H1 (cell line): ENCODE measurements around the gene TNFSF18. TPM values are rescaled to one million over a fixed set of nuclear protein-coding genes. Genes with fewer than 3 reads are reported as not detected.

Experiments used
- CTCF ChIA-PET: fragments of 300-600 bp; sonication (Branson Sonifier 250); formaldehyde crosslinking; loops from one replicate; lab custom pipeline; 2021; ENCODE audit not compliant: partially characterized antibody; lab: Charles Lee
- POLR2A ChIA-PET: fragments of 300-600 bp; sonication (Branson Sonifier 250); formaldehyde crosslinking; loops from one replicate; lab custom pipeline; 2021; ENCODE audit warnings: inconsistent platforms; ENCODE audit not compliant: partially characterized antibody; lab: Charles Lee
- DNase-seq, 2 experiments: peaks; one replicate each; pipeline versions ENCODE4 v3.0.0 to v3.0.0-alpha.2; 2010 to 2022; ENCODE audit warnings: low spot score in 2 of 2, low read depth in 1 of 2, mixed read lengths in 1 of 2
- FAIRE-seq: peaks from 2 replicates; lab custom pipeline; 2011; peaks lifted over from hg19 to GRCh38; lab: Jason Lieb, UNC
- H2AFZ ChIP-seq: 2 replicates; pipeline ENCODE4 v1.8.1; 2012; ENCODE audit warnings: low read length, inconsistent platforms
- H2AK5ac ChIP-seq: 2 replicates; pipeline ENCODE4 v1.6.1; 2013; ENCODE audit warnings: low read depth, low read length
- H2BK120ac ChIP-seq: replicated peaks from 2 replicates; pipeline ENCODE3; 2013; ENCODE audit warnings: low read depth, low read length, inconsistent platforms
- H2BK12ac ChIP-seq: 2 replicates; pipeline ENCODE4 v1.6.1; 2013; ENCODE audit warnings: low read depth, low read length
- H2BK15ac ChIP-seq: 2 replicates; pipeline ENCODE4 v1.6.1; 2013; ENCODE audit warnings: low read length
- H2BK20ac ChIP-seq: 2 replicates; pipeline ENCODE4 v1.6.1; 2013; ENCODE audit warnings: low read length
- H2BK5ac ChIP-seq: 2 replicates; pipeline ENCODE4 v1.6.1; 2013; ENCODE audit warnings: low read depth, low read length
- H3K14ac ChIP-seq: 2 replicates; pipeline ENCODE4 v1.6.1; 2013; ENCODE audit warnings: inconsistent platforms; ENCODE audit not compliant: insufficient read length
- H3K18ac ChIP-seq: 2 replicates; pipeline ENCODE4 v1.6.1; 2013; ENCODE audit warnings: low read length; ENCODE audit errors: extremely low read depth
- H3K23ac ChIP-seq: 2 replicates; pipeline ENCODE4 v1.6.1; 2013; ENCODE audit warnings: inconsistent platforms; ENCODE audit not compliant: insufficient read length
- H3K23me2 ChIP-seq: 2 replicates; pipeline ENCODE4 v1.6.1; 2013; ENCODE audit warnings: low read depth, low read length
- H3K27ac ChIP-seq: 2 replicates; pipeline ENCODE4 v1.6.1; 2011; ENCODE audit warnings: low read depth, low read length, inconsistent platforms
- H3K27me3 ChIP-seq, 4 experiments: replicated peaks in 1 of 4; 1 replicate in 1 of 4; 2 replicates in 3 of 4; pipeline versions ENCODE4 v1.6.1 to v1.8.1; 2011 to 2013; ENCODE audit warnings: low read length in 3 of 4, mild to moderate bottlenecking in 3 of 4, inconsistent platforms in 2 of 4, mixed read lengths in 2 of 4, moderate library complexity in 1 of 4; ENCODE audit not compliant: control insufficient read depth in 3 of 4, insufficient read depth in 3 of 4; ENCODE audit errors: extremely low read depth in 1 of 4
- H3K36me3 ChIP-seq, 4 experiments: 2 replicates each; pipeline versions ENCODE4 v1.6.1 to v1.8.1; 2011 to 2013; ENCODE audit warnings: mild to moderate bottlenecking in 4 of 4, low read length in 3 of 4, moderate library complexity in 2 of 4, control low read depth in 1 of 4, inconsistent platforms in 1 of 4; ENCODE audit not compliant: insufficient read depth in 4 of 4, control insufficient read depth in 2 of 4
- H3K4ac ChIP-seq: replicated peaks from 2 replicates; pipeline ENCODE3; 2013; ENCODE audit warnings: low read length, low read depth, mixed read lengths, inconsistent platforms; ENCODE audit not compliant: insufficient read length
- H3K4me1 ChIP-seq, 4 experiments: replicated peaks in 1 of 4; 1 replicate in 1 of 4; 2 replicates in 3 of 4; pipeline versions ENCODE4 v1.6.1 to v1.8.1; 2011 to 2013; ENCODE audit warnings: low read length in 3 of 4, inconsistent platforms in 2 of 4, mixed read lengths in 1 of 4; ENCODE audit not compliant: insufficient read depth in 4 of 4, control insufficient read depth in 3 of 4
- H3K4me2 ChIP-seq, 2 experiments: 2 replicates each; pipeline versions ENCODE4 v1.6.1 to v1.8.1; 2011 to 2013; ENCODE audit warnings: low read depth in 2 of 2, low read length in 2 of 2, control low read depth in 1 of 2, inconsistent platforms in 1 of 2, mild to moderate bottlenecking in 1 of 2; ENCODE audit not compliant: insufficient read depth in 1 of 2
- H3K4me3 ChIP-seq, 4 experiments: fragments of 200-600, 300-600 bp in 1 of 4; sonication (generic), shearing (Covaris generic), sonication (Bioruptor Twin) in 1 of 4; 2 replicates each; pipeline versions ENCODE4 v1.5.1 to v1.8.1; 2011 to 2016; ENCODE audit warnings: low read length in 4 of 4, low read depth in 3 of 4, control low read depth in 2 of 4, inconsistent platforms in 2 of 4, mild to moderate bottlenecking in 2 of 4, mixed read lengths in 1 of 4, moderate library complexity in 1 of 4; ENCODE audit not compliant: insufficient read depth in 2 of 4; ENCODE audit errors: extremely low read depth in 1 of 4
- H3K56ac ChIP-seq: replicated peaks from 2 replicates; pipeline ENCODE3; 2013; ENCODE audit warnings: low read depth, mild to moderate bottlenecking, mixed read lengths, low read length, inconsistent platforms; ENCODE audit not compliant: insufficient read length
- H3K79me1 ChIP-seq: 2 replicates; pipeline ENCODE4 v1.6.1; 2013; ENCODE audit warnings: low read depth, low read length, control low read depth
- H3K79me2 ChIP-seq, 2 experiments: 2 replicates each; pipeline versions ENCODE4 v1.6.1 to v1.8.1; 2012 to 2013; ENCODE audit warnings: low read length in 2 of 2, mild to moderate bottlenecking in 2 of 2, inconsistent platforms in 1 of 2; ENCODE audit not compliant: insufficient read depth in 2 of 2, control insufficient read depth in 1 of 2
- H3K9ac ChIP-seq, 4 experiments: replicated peaks in 1 of 4; 1 replicate in 1 of 4; 2 replicates in 3 of 4; pipeline versions ENCODE4 v1.6.1 to v1.8.1; 2011 to 2013; ENCODE audit warnings: low read depth in 3 of 4, low read length in 3 of 4, control low read depth in 2 of 4, mild to moderate bottlenecking in 2 of 4, moderate library complexity in 2 of 4, inconsistent platforms in 1 of 4; ENCODE audit errors: extremely low read depth in 1 of 4
- H3K9me3 ChIP-seq, 2 experiments: 2 replicates each; pipeline versions ENCODE4 v1.6.1 to v1.8.1; 2012 to 2013; ENCODE audit warnings: mild to moderate bottlenecking in 2 of 2, moderate library complexity in 2 of 2, control low read depth in 1 of 2, inconsistent platforms in 1 of 2, low read depth in 1 of 2, low read length in 1 of 2, mixed read lengths in 1 of 2; ENCODE audit not compliant: insufficient read depth in 2 of 2
- H4K20me1 ChIP-seq, 2 experiments: replicated peaks in 1 of 2; 2 replicates each; pipeline versions ENCODE3 to v1.8.1; 2011 to 2013; ENCODE audit warnings: inconsistent platforms in 2 of 2, low read length in 2 of 2, mild to moderate bottlenecking in 1 of 2; ENCODE audit not compliant: insufficient read depth in 2 of 2, control insufficient read depth in 1 of 2
- H4K5ac ChIP-seq: 2 replicates; pipeline ENCODE4 v1.6.1; 2013; ENCODE audit warnings: low read length, low read depth, mixed read lengths, inconsistent platforms; ENCODE audit not compliant: insufficient read length
- H4K8ac ChIP-seq: 2 replicates; pipeline ENCODE4 v1.8.0; 2013; ENCODE audit warnings: mild to moderate bottlenecking, moderate library complexity, low read length, inconsistent platforms; ENCODE audit not compliant: insufficient read depth; ENCODE audit errors: extremely low read depth
- H4K91ac ChIP-seq: replicated peaks from 2 replicates; pipeline ENCODE3; 2013; ENCODE audit warnings: low read length, mixed read lengths, inconsistent platforms; ENCODE audit not compliant: insufficient read length
- ASH2L ChIP-seq: fragments of 200-600, 300-600 bp; sonication (generic); IDR thresholded peaks from one replicate; pipeline ENCODE4 v1.7.1; 2017; ENCODE audit warnings: low read length
- BCL11A ChIP-seq, 2 experiments: IDR thresholded peaks; one replicate each; pipeline ENCODE4 v1.6.1; 2011; ENCODE audit warnings: low read depth in 2 of 2, low read length in 2 of 2, mild to moderate bottlenecking in 2 of 2
- CEBPB ChIP-seq: IDR thresholded peaks from 2 replicates; pipeline ENCODE4 v1.6.1; 2012; ENCODE audit warnings: low read depth, low read length
- CREB1 ChIP-seq: IDR thresholded peaks from 2 replicates; pipeline ENCODE4 v1.6.1; 2012; ENCODE audit warnings: inconsistent platforms
- HDAC6 ChIP-seq: IDR thresholded peaks from one replicate; pipeline ENCODE4 v1.7.1; 2012; ENCODE audit warnings: low read depth, mild to moderate bottlenecking, inconsistent platforms, low read length, moderate library complexity
- JUND ChIP-seq: IDR thresholded peaks from 2 replicates; pipeline ENCODE4 v1.6.1; 2011; ENCODE audit warnings: mild to moderate bottlenecking, improper control_type of control experiment, low read length
- KDM5A ChIP-seq: fragments of 200-600 bp; IDR thresholded peaks from 2 replicates; pipeline ENCODE4 v1.7.1; 2012; ENCODE audit warnings: mild to moderate bottlenecking, low read length, inconsistent platforms, mixed read lengths
- NRF1 ChIP-seq: IDR thresholded peaks from 2 replicates; pipeline ENCODE4 v1.6.1; 2011; ENCODE audit warnings: mild to moderate bottlenecking, low read depth, low read length, improper control_type of control experiment
- RAD21 ChIP-seq, 2 experiments: IDR thresholded peaks in 1 of 2; conservative IDR thresholded peaks in 1 of 2; 2 replicates each; pipeline ENCODE4 v1.6.1; 2011; ENCODE audit warnings: low read depth in 2 of 2, low read length in 2 of 2, improper control_type of control experiment in 1 of 2, inconsistent platforms in 1 of 2, mild to moderate bottlenecking in 1 of 2, moderate library complexity in 1 of 2
- SAP30 ChIP-seq: fragments of 300-600 bp; sonication (generic); IDR thresholded peaks from 2 replicates; pipeline ENCODE4 v1.7.1; 2012; ENCODE audit warnings: low read length, moderate library complexity, mild to moderate bottlenecking, inconsistent platforms; ENCODE audit not compliant: insufficient read depth, insufficient replicate concordance
- SIN3A ChIP-seq, 2 experiments: IDR thresholded peaks in 1 of 2; conservative IDR thresholded peaks in 1 of 2; 2 replicates each; pipeline ENCODE4 v1.6.1; 2011 to 2012; ENCODE audit warnings: low read length in 2 of 2, improper control_type of control experiment in 1 of 2, low read depth in 1 of 2, mild to moderate bottlenecking in 1 of 2
- SIRT6 ChIP-seq: IDR thresholded peaks from one replicate; pipeline ENCODE4 v1.7.1; 2012; ENCODE audit warnings: low read length, inconsistent platforms
- SIX5 ChIP-seq: IDR thresholded peaks from 2 replicates; pipeline ENCODE4 v1.6.1; 2011; ENCODE audit warnings: mild to moderate bottlenecking, low read depth, low read length
- SUZ12 ChIP-seq: fragments of 200-600 bp; sonication (generic); IDR thresholded peaks from 2 replicates; pipeline ENCODE4 v1.6.1; 2012; ENCODE audit warnings: mild to moderate bottlenecking, inconsistent platforms, low read length, moderate library complexity, mixed read lengths
- YY1 ChIP-seq: IDR thresholded peaks from 2 replicates; pipeline ENCODE4 v1.6.1; 2011; ENCODE audit warnings: low read depth, mild to moderate bottlenecking, low read length
- WGBS, 2 experiments: shearing (Covaris generic) in 1 of 2; methylation state at CpG; one replicate each; pipeline versions ENCODE4 v1.1.6 to v1.1.7; 2013 to 2015; ENCODE audit warnings: low lambda C conversion rate in 2 of 2, mixed read lengths in 2 of 2, inconsistent platforms in 1 of 2, low coverage in 1 of 2, missing lambda C conversion rate in 1 of 2; ENCODE audit not compliant: insufficient replicate concordance in 2 of 2, insufficient coverage in 1 of 2, insufficient read length in 1 of 2; ENCODE audit errors: extremely low coverage in 1 of 2, missing lambda C conversion rate in 1 of 2; 5-methylcytosine and 5-hydroxymethylcytosine counted together
- polyA plus RNA-seq, 7 experiments: library from polyadenylated mRNA; depleted of rRNA in 3 of 7; stranded (reverse) in 5 of 7; unstranded in 2 of 7; fragments of >200 nt in 5 of 7; fragments of 200-250 nt in 2 of 7; gene quantifications; 1 replicate in 5 of 7; 2 replicates in 1 of 7; 4 replicates in 1 of 7; pipeline versions ENCODE4 v1.2.1 to v1.2.3, GENCODE V29; 2011 to 2013; ENCODE audit warnings: missing spikeins in 2 of 7, mixed read lengths in 2 of 7
- total RNA-seq: library from RNA; stranded (reverse); fragmentation: NEBNext Ultra II Directional; extraction: Animal tissue kit (Norgen Biotek cat#: 25700); gene quantifications from 2 replicates; pipeline ENCODE4 v1.2.1, GENCODE V29; 2021

The TNFSF18 gene
- total and polyA plus RNA-seq, 2 of the 8 experiments (the other 6 are each of a cell fraction or from before 2014, with no cell fraction given): not detected

DNA sequence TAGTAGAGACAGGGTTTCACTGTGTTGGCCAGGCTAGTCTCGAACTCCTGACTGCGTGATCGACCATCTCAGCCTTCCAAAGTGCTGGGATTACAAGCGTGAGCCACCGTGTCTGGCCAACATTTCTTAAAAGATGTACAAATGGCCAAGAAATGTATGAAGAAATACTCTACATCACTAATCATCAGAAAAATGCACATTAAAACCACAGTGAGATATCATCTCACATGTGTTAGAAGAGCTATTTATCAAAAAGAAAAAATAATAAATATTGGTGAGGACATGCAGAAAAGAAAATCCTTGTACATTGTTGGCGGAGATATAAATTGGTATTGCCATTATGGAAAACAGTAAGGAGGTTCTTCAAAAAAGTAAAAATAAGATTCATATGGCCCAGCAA lies 33.6 kb upstream of the TNFSF18 start:
- Histone ChIP-seq H3K4me1 (no peaks in the 10 kb centered on the region), H3K79me1 (no peaks in the 10 kb centered on the region), H3K56ac (no peak overlapping the region), H3K9me3 (no peaks in the 10 kb centered on the region), H3K23ac (no peak overlapping the region), H3K4me3 (no peak overlapping the region), H2BK15ac (no peak overlapping the region), H3K9ac (no peak overlapping the region), H3K4me2 (no peak overlapping the region), H2BK12ac (no peak overlapping the region), H3K23me2 (no peaks in the 10 kb centered on the region), H4K20me1 (no peaks in the 10 kb centered on the region), H3K4ac (no peak overlapping the region), H2AFZ (no peak overlapping the region), H3K18ac (no peak overlapping the region), H3K27me3 (no peaks in the 10 kb centered on the region), H4K8ac (no peak overlapping the region), H3K36me3 (no peaks in the 10 kb centered on the region), H3K79me2 (no peaks in the 10 kb centered on the region), H2BK120ac (no peak overlapping the region), H2BK5ac (no peak overlapping the region), H2BK20ac (no peak overlapping the region), H3K27ac (no peak overlapping the region), H3K14ac (no peak overlapping the region), H4K5ac (no peak overlapping the region), H2AK5ac (no peak overlapping the region), H4K91ac (no peak overlapping the region)
- POLR2A ChIA-PET: no interaction called here
- CTCF ChIA-PET: interaction anchor here (1.0 kb wide), 1 partner anchor 342 kb away, joined by 3 read pairs; no protein-coding TSS in a partner anchor
- 94% methylated on average over 6 of the region's 6 CpGs; no CpG with 5 or more reads in 1 of the 2 experiments for WGBS, 2 experiments
- FAIRE-seq (no peak), DNase-seq (no peak)
- TF ChIP-seq NRF1 (no peak), SUZ12 (no peak), JUND (no peak), SIRT6 (no peak), SIX5 (no peak), BCL11A (IDR thresholded peaks at IDR 0.05; ENCODE audit: low read depth in 2 of 2, low read length in 2 of 2) (no peak), CEBPB (no peak), SAP30 (no peak), HDAC6 (no peak), SIN3A (conservative IDR thresholded peaks at IDR 0.05 in 1 of 2, IDR thresholded peaks at IDR 0.05 in 1 of 2; ENCODE audit: low read depth in 1 of 2, low read length in 2 of 2) (no peak), CREB1 (no peak), RAD21 (IDR thresholded peaks at IDR 0.05 in 1 of 2, conservative IDR thresholded peaks at IDR 0.05 in 1 of 2; ENCODE audit: low read depth in 2 of 2, low read length in 2 of 2) (no peak), KDM5A (no peak), YY1 (no peak), ASH2L (no peak)
